GM13976 (cell line): ENCODE measurements around the gene DCUN1D3.
A peak's percentile ranks its signal among the peaks of the same experiment; 100 is the strongest.

Experiments
- DNase-seq: peaks from one replicate; pipeline ENCODE4 v3.0.0; 2012; ENCODE audit warnings: low spot score
- in situ Hi-C: fragments of 300-500 bp; cut with MboI; formaldehyde crosslinking; loops from one replicate; pipeline ENCODE4 v1.12.0; 2022; ENCODE audit warnings: low sequenced_read_pairs, mixed read lengths, inconsistent platforms; ENCODE audit not compliant: unreplicated experiment
- TF ChIP-seq, protein P1 (sequence below): IDR thresholded peaks from 2 replicates; pipeline ENCODE4 v1.5.1; 2012; ENCODE audit warnings: borderline replicate concordance, mild to moderate bottlenecking; ENCODE audit not compliant: insufficient read depth; ENCODE audit errors: extremely low read depth, missing control alignments, control extremely low read depth

The DCUN1D3 gene

DNA sequence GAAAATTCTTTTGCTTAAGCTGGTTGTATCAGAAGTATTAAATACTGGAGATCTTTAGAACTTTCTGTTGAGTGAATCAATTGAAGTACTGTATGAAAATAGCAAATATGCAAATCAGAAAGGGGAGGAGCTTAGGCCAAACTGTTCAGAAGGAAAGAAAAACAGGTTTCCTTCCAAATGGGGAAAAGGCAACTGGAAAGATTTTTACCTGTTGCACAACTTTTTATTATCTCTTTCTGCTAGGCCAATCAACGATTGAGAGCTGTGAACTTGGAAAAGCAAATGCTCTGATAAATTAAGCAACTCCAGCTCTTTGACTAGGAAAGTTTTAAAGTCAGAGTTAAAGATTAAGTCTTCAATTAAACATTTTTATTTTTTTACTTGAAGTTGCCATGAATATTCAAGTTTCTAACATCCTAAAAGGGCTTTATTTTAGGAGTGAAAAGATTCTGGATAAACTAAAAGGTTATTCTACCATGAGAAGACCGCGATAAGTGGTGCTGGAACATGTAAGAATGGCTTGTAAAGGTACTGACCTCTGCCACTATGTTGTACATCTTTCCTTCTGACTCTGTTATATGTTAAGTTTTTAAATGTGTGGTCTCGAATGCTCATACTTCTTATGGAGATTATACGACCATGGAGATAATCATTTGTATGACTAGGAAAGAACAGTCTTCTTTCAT lies 16.5 kb downstream of the DCUN1D3 start:
- in situ Hi-C loops = no loop called here
- no peak for DNase-seq
- TF ChIP-seq, protein P1, sequence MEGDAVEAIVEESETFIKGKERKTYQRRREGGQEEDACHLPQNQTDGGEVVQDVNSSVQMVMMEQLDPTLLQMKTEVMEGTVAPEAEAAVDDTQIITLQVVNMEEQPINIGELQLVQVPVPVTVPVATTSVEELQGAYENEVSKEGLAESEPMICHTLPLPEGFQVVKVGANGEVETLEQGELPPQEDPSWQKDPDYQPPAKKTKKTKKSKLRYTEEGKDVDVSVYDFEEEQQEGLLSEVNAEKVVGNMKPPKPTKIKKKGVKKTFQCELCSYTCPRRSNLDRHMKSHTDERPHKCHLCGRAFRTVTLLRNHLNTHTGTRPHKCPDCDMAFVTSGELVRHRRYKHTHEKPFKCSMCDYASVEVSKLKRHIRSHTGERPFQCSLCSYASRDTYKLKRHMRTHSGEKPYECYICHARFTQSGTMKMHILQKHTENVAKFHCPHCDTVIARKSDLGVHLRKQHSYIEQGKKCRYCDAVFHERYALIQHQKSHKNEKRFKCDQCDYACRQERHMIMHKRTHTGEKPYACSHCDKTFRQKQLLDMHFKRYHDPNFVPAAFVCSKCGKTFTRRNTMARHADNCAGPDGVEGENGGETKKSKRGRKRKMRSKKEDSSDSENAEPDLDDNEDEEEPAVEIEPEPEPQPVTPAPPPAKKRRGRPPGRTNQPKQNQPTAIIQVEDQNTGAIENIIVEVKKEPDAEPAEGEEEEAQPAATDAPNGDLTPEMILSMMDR = no peak

DNA sequence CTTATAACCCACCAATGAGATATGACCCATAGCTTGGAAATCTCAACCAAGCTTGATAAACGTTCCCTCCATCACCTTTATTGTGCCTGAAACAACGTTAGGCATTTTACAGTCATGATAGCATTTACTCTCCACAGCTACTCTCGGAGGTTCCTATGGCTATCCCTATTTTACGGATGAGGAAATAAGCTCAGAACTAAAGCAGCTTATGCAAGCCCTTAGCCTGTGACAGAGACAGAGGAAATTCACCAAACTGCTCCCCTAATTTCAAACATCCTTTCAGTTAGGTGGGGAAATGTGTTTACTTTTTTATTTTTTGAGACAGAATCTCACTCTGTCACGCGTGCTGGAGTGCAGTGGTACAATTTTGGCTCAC lies 18.7 kb downstream of the DCUN1D3 start:
- in situ Hi-C loops = no loop called here
- TF ChIP-seq, protein P1 = no peak
- DNase-seq = no peak

DNA sequence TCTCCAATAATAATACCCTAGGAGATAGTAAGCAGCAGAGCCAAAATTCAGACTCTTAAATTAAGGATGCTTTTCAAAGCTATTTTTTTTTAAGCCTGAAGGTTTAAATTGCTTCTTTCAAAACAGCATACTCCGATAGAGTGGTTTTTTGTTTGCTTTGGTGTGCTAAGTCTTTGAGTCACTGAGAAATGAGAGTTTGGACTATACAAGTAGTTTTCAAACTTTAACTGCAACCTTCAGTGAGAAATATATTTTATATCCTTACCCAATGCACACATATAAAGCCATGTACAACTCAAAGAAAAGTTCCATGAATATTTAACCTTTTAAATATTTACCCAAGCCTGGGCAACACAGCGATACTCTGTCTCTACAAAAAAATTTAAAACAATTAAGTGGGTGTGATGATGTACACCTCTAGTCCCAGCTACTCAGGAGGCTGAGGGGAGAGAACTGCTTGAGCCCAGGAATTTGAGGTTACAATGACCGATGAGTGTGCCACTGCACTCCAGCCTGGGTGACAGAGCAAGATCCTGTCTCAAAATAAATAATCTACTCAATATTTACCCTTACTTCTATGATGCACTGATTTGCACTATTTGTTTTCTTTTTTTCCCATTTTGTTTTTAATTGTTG lies 19.2 kb downstream of the DCUN1D3 start:
- in situ Hi-C loops = no loop called here
- no peak for DNase-seq
- TF ChIP-seq, protein P1 = no peak

DNA sequence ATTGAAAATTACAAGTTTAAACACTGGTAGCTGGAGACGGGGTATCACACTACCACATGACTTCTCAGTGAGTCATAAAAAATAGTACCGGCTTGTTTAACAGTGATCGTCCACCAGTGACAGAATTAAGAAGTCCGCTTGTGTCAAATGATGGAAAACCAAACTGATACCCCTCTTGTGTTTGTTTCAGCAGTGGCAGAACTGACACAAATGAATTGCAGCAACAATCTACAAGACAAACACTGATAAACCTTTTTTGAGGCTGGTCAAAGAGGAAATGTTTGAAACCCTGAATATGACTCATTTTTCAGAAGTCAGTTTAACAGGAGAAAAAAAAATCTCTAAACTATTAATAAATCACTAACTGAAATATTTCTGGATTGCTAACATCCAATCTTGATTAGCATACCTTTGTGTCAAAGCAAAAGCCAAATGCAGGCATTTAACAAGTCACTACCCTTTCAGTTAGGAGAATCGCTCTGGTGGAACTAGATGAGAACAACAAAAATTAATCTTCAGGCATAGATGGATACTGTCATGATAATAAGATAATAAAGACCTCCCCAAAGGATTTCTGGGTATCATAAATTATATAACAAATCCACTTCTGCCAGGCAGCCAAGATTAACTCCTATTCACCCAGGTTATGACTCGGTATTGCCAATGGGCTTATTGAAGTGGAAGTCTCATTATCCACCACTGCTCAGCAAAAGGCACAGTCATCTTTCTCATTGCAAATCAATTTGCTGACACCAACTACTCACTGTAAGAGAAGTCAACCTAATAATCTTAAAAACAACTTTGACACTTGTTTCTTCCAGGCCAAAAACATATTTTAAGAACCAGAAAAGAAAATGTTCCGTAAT lies 20.8 kb downstream of the DCUN1D3 start:
- TF ChIP-seq, protein P1 = no peak
- in situ Hi-C loops = no loop called here
- peak; percentile 38 for DNase-seq

DNA sequence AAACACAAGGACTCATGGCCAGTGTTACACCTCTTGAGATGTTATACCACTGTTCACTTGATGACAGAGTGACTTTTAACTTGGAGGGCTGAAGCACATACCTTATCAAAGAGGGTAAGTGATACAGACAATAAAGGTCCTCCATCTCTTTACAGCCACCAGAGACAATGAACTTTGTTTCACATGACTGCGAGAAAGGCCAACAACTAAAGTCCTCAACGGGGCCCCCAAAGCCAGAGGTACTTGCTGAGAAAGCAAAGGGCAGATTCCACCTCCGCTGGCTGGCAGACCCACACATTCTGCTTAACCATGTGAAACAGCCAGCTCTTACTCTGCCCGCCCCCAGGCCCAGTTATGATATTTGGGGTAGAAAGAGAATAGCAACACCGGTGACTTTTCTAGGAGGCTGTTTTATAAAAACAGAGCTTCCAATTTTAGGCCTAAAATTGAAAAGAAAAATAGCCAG lies 21.4 kb downstream of the DCUN1D3 start:
- in situ Hi-C loops = no loop called here
- no peak for DNase-seq
- TF ChIP-seq, protein P1 = no peak

DNA sequence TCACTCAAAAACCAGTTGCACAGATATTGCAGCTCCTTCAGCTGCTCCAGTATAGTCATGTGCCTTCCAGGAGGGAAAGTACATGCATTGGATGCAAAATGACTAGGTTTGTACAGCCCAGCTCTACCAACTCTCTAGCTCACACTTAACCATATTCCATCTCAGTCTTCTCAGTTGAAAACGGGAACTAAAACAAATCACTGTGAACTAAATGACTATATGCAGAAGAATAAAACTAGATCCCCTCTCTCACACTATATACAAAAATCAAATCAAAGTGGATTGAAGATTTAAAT lies 24.9 kb downstream of the DCUN1D3 start:
- in situ Hi-C loops = no loop called here
- TF ChIP-seq, protein P1 = no peak
- DNase-seq = no peak
